Liver (tissue), 3 donors: ENCODE data around the gene TP63.

Experiments used
- EGR1 ChIP-seq, 2 donors: IDR thresholded peaks; 2 replicates each; pipeline ENCODE4 v1.6.1; 2016 to 2018; ENCODE audit warnings: antibody characterized with exemption in 2 of 2, low read depth in 2 of 2
- FOXA1 ChIP-seq: IDR thresholded peaks from 2 replicates; pipeline ENCODE4 v1.6.1; 2016; ENCODE audit warnings: antibody characterized with exemption
- GABPA ChIP-seq, 2 donors: IDR thresholded peaks in 1 of 2; conservative IDR thresholded peaks in 1 of 2; 2 replicates each; pipeline ENCODE4 v1.6.1; 2016; ENCODE audit warnings: antibody characterized with exemption in 2 of 2, mild to moderate bottlenecking in 1 of 2, moderate library complexity in 1 of 2
- HNF4A ChIP-seq, 2 donors: conservative IDR thresholded peaks; 2 replicates each; pipeline ENCODE4 v1.6.1; 2016; ENCODE audit warnings: antibody characterized with exemption in 2 of 2, mild to moderate bottlenecking in 2 of 2
- RAD21 ChIP-seq, 2 donors: IDR thresholded peaks; 2 replicates each; pipeline ENCODE4 v1.6.1; 2016; ENCODE audit warnings: antibody characterized with exemption in 2 of 2, mild to moderate bottlenecking in 2 of 2
- SP1 ChIP-seq: IDR thresholded peaks from 2 replicates; pipeline ENCODE4 v1.6.1; 2018; ENCODE audit warnings: antibody characterized with exemption, mild to moderate bottlenecking
- TAF1 ChIP-seq: conservative IDR thresholded peaks from 2 replicates; pipeline ENCODE4 v1.6.1; 2016; ENCODE audit warnings: antibody characterized with exemption, mild to moderate bottlenecking
- YY1 ChIP-seq: IDR thresholded peaks from 2 replicates; pipeline ENCODE4 v1.6.1; 2016; ENCODE audit warnings: antibody characterized with exemption, mild to moderate bottlenecking
- TF ChIP-seq, protein P1 (sequence below): fragments of 150-350 bp; IDR thresholded peaks from 2 replicates; pipeline ENCODE4 v1.5.1; 2017; ENCODE audit warnings: improper control_type of control experiment, low read depth, low read length; ENCODE audit not compliant: missing input control
- TF ChIP-seq, protein P2 (sequence below): IDR thresholded peaks from 2 replicates; pipeline ENCODE4 v1.6.1; 2016; ENCODE audit warnings: antibody characterized with exemption
- TF ChIP-seq, protein P3 (sequence below): IDR thresholded peaks from 2 replicates; pipeline ENCODE4 v1.6.1; 2016; ENCODE audit warnings: antibody characterized with exemption, mild to moderate bottlenecking
- TF ChIP-seq, protein P4 (sequence below): IDR thresholded peaks from 2 replicates; pipeline ENCODE4 v1.6.1; 2016; ENCODE audit warnings: antibody characterized with exemption
- donor health status: healthy.
- donor health status: healthy.

DNA sequence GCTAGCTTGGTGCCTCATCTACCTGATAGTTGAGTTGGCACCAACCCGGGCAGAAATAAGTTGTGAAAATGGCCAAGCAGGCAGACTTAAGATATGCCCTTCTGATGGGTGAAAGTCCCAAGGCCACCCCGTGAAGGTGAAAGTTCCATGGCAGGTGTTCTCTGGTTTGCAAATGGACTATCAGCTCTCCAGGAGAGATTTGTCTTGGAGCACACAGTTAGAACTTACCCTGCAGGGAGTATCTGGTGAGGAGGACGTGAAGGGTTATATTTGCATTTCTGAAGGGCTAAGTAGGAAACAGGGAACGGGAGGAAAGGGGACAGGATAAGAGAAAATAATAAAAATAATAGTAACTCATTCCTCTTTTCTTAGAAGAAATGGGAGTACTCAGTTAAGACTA lies 220.5 kb downstream of the TP63 start:
- TF ChIP-seq, protein P1, sequence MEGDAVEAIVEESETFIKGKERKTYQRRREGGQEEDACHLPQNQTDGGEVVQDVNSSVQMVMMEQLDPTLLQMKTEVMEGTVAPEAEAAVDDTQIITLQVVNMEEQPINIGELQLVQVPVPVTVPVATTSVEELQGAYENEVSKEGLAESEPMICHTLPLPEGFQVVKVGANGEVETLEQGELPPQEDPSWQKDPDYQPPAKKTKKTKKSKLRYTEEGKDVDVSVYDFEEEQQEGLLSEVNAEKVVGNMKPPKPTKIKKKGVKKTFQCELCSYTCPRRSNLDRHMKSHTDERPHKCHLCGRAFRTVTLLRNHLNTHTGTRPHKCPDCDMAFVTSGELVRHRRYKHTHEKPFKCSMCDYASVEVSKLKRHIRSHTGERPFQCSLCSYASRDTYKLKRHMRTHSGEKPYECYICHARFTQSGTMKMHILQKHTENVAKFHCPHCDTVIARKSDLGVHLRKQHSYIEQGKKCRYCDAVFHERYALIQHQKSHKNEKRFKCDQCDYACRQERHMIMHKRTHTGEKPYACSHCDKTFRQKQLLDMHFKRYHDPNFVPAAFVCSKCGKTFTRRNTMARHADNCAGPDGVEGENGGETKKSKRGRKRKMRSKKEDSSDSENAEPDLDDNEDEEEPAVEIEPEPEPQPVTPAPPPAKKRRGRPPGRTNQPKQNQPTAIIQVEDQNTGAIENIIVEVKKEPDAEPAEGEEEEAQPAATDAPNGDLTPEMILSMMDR: no peak
- TF ChIP-seq, protein P2, sequence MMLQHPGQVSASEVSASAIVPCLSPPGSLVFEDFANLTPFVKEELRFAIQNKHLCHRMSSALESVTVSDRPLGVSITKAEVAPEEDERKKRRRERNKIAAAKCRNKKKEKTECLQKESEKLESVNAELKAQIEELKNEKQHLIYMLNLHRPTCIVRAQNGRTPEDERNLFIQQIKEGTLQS: no peak
- no peak for TF ChIP-seq EGR1 (IDR thresholded peaks at IDR 0.05; ENCODE audit: low read depth in 2 of 2)
- no peak for TF ChIP-seq HNF4A (conservative IDR thresholded peaks at IDR 0.05)
- TF ChIP-seq TAF1: no peak
- TF ChIP-seq, protein P3, sequence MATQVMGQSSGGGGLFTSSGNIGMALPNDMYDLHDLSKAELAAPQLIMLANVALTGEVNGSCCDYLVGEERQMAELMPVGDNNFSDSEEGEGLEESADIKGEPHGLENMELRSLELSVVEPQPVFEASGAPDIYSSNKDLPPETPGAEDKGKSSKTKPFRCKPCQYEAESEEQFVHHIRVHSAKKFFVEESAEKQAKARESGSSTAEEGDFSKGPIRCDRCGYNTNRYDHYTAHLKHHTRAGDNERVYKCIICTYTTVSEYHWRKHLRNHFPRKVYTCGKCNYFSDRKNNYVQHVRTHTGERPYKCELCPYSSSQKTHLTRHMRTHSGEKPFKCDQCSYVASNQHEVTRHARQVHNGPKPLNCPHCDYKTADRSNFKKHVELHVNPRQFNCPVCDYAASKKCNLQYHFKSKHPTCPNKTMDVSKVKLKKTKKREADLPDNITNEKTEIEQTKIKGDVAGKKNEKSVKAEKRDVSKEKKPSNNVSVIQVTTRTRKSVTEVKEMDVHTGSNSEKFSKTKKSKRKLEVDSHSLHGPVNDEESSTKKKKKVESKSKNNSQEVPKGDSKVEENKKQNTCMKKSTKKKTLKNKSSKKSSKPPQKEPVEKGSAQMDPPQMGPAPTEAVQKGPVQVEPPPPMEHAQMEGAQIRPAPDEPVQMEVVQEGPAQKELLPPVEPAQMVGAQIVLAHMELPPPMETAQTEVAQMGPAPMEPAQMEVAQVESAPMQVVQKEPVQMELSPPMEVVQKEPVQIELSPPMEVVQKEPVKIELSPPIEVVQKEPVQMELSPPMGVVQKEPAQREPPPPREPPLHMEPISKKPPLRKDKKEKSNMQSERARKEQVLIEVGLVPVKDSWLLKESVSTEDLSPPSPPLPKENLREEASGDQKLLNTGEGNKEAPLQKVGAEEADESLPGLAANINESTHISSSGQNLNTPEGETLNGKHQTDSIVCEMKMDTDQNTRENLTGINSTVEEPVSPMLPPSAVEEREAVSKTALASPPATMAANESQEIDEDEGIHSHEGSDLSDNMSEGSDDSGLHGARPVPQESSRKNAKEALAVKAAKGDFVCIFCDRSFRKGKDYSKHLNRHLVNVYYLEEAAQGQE: no peak
- TF ChIP-seq RAD21 (IDR thresholded peaks at IDR 0.05): no peak
- TF ChIP-seq YY1: no peak
- no peak for TF ChIP-seq SP1
- TF ChIP-seq, protein P4, sequence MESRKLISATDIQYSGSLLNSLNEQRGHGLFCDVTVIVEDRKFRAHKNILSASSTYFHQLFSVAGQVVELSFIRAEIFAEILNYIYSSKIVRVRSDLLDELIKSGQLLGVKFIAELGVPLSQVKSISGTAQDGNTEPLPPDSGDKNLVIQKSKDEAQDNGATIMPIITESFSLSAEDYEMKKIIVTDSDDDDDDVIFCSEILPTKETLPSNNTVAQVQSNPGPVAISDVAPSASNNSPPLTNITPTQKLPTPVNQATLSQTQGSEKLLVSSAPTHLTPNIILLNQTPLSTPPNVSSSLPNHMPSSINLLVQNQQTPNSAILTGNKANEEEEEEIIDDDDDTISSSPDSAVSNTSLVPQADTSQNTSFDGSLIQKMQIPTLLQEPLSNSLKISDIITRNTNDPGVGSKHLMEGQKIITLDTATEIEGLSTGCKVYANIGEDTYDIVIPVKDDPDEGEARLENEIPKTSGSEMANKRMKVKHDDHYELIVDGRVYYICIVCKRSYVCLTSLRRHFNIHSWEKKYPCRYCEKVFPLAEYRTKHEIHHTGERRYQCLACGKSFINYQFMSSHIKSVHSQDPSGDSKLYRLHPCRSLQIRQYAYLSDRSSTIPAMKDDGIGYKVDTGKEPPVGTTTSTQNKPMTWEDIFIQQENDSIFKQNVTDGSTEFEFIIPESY: no peak
- no peak for TF ChIP-seq FOXA1
- no peak for TF ChIP-seq GABPA (IDR thresholded peaks at IDR 0.05 in 1 of 2, conservative IDR thresholded peaks at IDR 0.05 in 1 of 2)
